Dermis microvascular lymphatic vessel endothelial cell (primary cell): ENCODE data around the gene TRMO. TPM values are rescaled to one million over a fixed set of nuclear protein-coding genes. Genes with fewer than 3 reads are reported as not detected.
A peak's percentile ranks its signal among the peaks of the same experiment; 100 is the strongest.

Experiments used
- DNase-seq, 2 donors: peaks; one replicate each; pipeline versions ENCODE4 v3.0.0 to v3.0.0-alpha.2; 2010; ENCODE audit warnings: low read depth in 2 of 2
- total RNA-seq: library from RNA; depleted of rRNA; stranded (reverse); fragments of >200 nt; gene quantifications from 2 replicates; pipeline ENCODE4 v1.2.1, GENCODE V29; 2014

The TRMO gene
- total RNA-seq, 1 donor from 2014 or later, result 11.8 TPM

- DNase-seq, result no peak
Observed at GRCh38 chr9:97904725-97905124, 17.6 kb downstream of the TRMO start.

- no peak for DNase-seq
Observed at GRCh38 chr9:97903177-97903576, 19.1 kb downstream of the TRMO start.

GRCh38 chr9:97900738-97901565, 21.3 kb downstream of the TRMO start:
- peak in 1 of 2 donors; percentile 51 for DNase-seq

GRCh38 chr9:97900103-97900737, 22.1 kb downstream of the TRMO start:
- no peak for DNase-seq

GRCh38 chr9:97895695-97896332, 26.5 kb downstream of the TRMO start:
- DNase-seq, result no peak

GRCh38 chr9:97895211-97895610, 27.1 kb downstream of the TRMO start:
- DNase-seq, result no peak

GRCh38 chr9:97892421-97892820, 29.9 kb downstream of the TRMO start:
- DNase-seq, result no peak

- no peak for DNase-seq
Observed at GRCh38 chr9:97891736-97892135, 30.6 kb downstream of the TRMO start.

- DNase-seq, result peak in 1 of 2 donors; percentile 25
Observed at GRCh38 chr9:97889941-97890887, 32.1 kb downstream of the TRMO start.

- DNase-seq, result peak in 1 of 2 donors; percentile 37
Observed at GRCh38 chr9:97880336-97880735, 42.0 kb downstream of the TRMO start.

GRCh38 chr9:97876061-97876460, 46.2 kb downstream of the TRMO start:
- DNase-seq, result no peak

GRCh38 chr9:97875111-97875510, 47.2 kb downstream of the TRMO start:
- no peak for DNase-seq

- no peak for DNase-seq
Observed at GRCh38 chr9:97874624-97875023, 47.7 kb downstream of the TRMO start.

GRCh38 chr9:97873882-97874281, 48.4 kb downstream of the TRMO start:
- peak; percentile 25 to 58 for DNase-seq

GRCh38 chr9:97873425-97873824, 48.9 kb downstream of the TRMO start:
- DNase-seq, result no peak

- no peak for DNase-seq
Observed at GRCh38 chr9:97868859-97869258, 53.4 kb downstream of the TRMO start.

- DNase-seq, result no peak
Observed at GRCh38 chr9:97866848-97867247, 55.5 kb downstream of the TRMO start.

GRCh38 chr9:97866300-97866699, 56.0 kb downstream of the TRMO start:
- no peak for DNase-seq

- DNase-seq, result no peak
Observed at GRCh38 chr9:97864396-97864795, 57.9 kb downstream of the TRMO start.

- DNase-seq, result no peak
Observed at GRCh38 chr9:97863314-97863713, 59.0 kb downstream of the TRMO start.

- DNase-seq, result no peak
Observed at GRCh38 chr9:97861148-97861475, 61.2 kb downstream of the TRMO start.
